ENCODE measurements around the gene RAB8B. TPM values are rescaled to one million over a fixed set of nuclear protein-coding genes. Genes with fewer than 3 reads are reported as not detected.

Gene RAB8B
- total and polyA plus RNA-seq, 9 of the 15 experiments (the other 6 are each of a cell fraction or from before 2014, with no cell fraction given): 7.8 to 32.1 (median 24.2) TPM

- TF ChIP-seq E4F1 (CRISPR knock-in tag; IDR thresholded peaks at IDR 0.05; ENCODE audit: borderline replicate concordance) (no peak), ZSCAN29 (IDR thresholded peaks at IDR 0.05) (no peak), PTRF (tag; IDR thresholded peaks at IDR 0.05) (no peak), DLX4 (CRISPR knock-in tag; IDR thresholded peaks at IDR 0.05) (no peak), ATF3 (IDR thresholded peaks at IDR 0.05) (peak; percentile 75), ATF3 (CRISPR knock-in tag; conservative IDR thresholded peaks at IDR 0.05) (no peak), ZNF561 (CRISPR knock-in tag; conservative IDR thresholded peaks at IDR 0.05) (no peak), FOXP4 (CRISPR knock-in tag; IDR thresholded peaks at IDR 0.05; ENCODE audit: borderline replicate concordance) (no peak), NCOA6 (IDR thresholded peaks at IDR 0.05) (no peak), NR4A1 (CRISPR knock-in tag; IDR thresholded peaks at IDR 0.05) (no peak), NR4A1 (tag; IDR thresholded peaks at IDR 0.05) (peak; percentile 66; the same call in 1 of the 2 replicates), CREB3 (tag; conservative IDR thresholded peaks at IDR 0.05; ENCODE audit: low read depth) (0 out of 2 replicates have a peak, but pooled peaks have one; percentile 22), NCOR1 (IDR thresholded peaks at IDR 0.05) (0 out of 2 replicates have a peak, but pooled peaks have one; percentile 11), TRIM24 (IDR thresholded peaks at IDR 0.05) (peak; percentile 8 to 50; a peak in 1 of 4 replicates), ZBTB33 (CRISPR knock-in tag; IDR thresholded peaks at IDR 0.05) (0 out of 2 replicates have a peak, but pooled peaks have one; percentile 40), DPF2 (IDR thresholded peaks at IDR 0.05) (peak; percentile 60), BACH1 (tag; IDR thresholded peaks at IDR 0.05) (0 out of 2 replicates have a peak, but pooled peaks have one; percentile 28), SLC30A9 (CRISPR knock-in tag; IDR thresholded peaks at IDR 0.05) (no peak), HDAC3 (IDR thresholded peaks at IDR 0.05; ENCODE audit: borderline replicate concordance, partially characterized antibody) (no peak)
Observed at GRCh38 chr15:63198371-63199250, 9.2 kb downstream of the RAB8B start (continued).
